Prostate gland (tissue), 2 donors: ENCODE data around the gene COL16A1. TPM values are rescaled to one million over a fixed set of nuclear protein-coding genes. Genes with fewer than 3 reads are reported as not detected.

Experiments used
- DNase-seq: peaks from one replicate; pipeline ENCODE4 v3.0.0-alpha.2; 2019; ENCODE audit warnings: low spot score
- H3K27ac ChIP-seq, 2 donors: fragments of 200-600 bp; sonication (generic); 2 replicates each; pipeline ENCODE4 v1.5.1; 2017 to 2019
- H3K27me3 ChIP-seq: fragments of 200-600 bp; sonication (generic); replicated peaks from 2 replicates; pipeline ENCODE4 v1.5.1; 2019; ENCODE audit not compliant: insufficient read depth
- H3K36me3 ChIP-seq, 2 donors: fragments of 200-600 bp; sonication (generic); 1 replicate in 1 of 2; 2 replicates in 1 of 2; pipeline versions ENCODE4 v1.5.1 to v1.8.1; 2017 to 2019
- H3K4me1 ChIP-seq: fragments of 200-600 bp; sonication (generic); replicated peaks from 2 replicates; pipeline ENCODE4 v1.5.1; 2019
- H3K4me3 ChIP-seq, 2 donors: fragments of 200-600 bp; sonication (generic); 2 replicates each; pipeline ENCODE4 v1.5.1; 2017 to 2019
- H3K9me3 ChIP-seq: fragments of 200-600 bp; sonication (generic); 2 replicates; pipeline ENCODE4 v1.5.1; 2017
- CTCF ChIP-seq, 4 experiments: fragments of 200-600 bp in 2 of 4; fragments of 450-650 bp in 2 of 4; sonication (generic) in 2 of 4; IDR thresholded peaks; 1 replicate in 3 of 4; 2 replicates in 1 of 4; pipeline ENCODE4 v1.5.1; 2016 to 2019; ENCODE audit warnings: antibody characterized with exemption in 4 of 4, mild to moderate bottlenecking in 2 of 4, moderate library complexity in 2 of 4
- POLR2A ChIP-seq: fragments of 450-650 bp; IDR thresholded peaks from one replicate; pipeline ENCODE4 v1.6.1; 2016; ENCODE audit warnings: antibody characterized with exemption, mild to moderate bottlenecking
- POLR2AphosphoS5 ChIP-seq: sonication (generic); formaldehyde crosslinking; IDR thresholded peaks from one replicate; pipeline ENCODE4 v1.6.1; 2017; ENCODE audit warnings: antibody characterized with exemption
- WGBS: methylation state at CpG from one replicate; pipeline ENCODE4 v1.1.5; 2018; 5-methylcytosine and 5-hydroxymethylcytosine counted together
- intact Hi-C: fragments of 100-400 bp; cut with DNase I; formaldehyde crosslinking; loops from one replicate; pipeline ENCODE4 v1.14.2; 2022
- total RNA-seq, 2 donors: library from RNA; depleted of rRNA; stranded (reverse); fragments of >200 nt; gene quantifications; one replicate each; pipeline ENCODE4 v1.1.0, GENCODE V29; 2016

The COL16A1 gene
- total RNA-seq, 2 donors from 2014 or later = 45.3 to 89.4 TPM

GRCh38 chr1:31696242-31696641, 7.6 kb downstream of the COL16A1 start:
- no peaks in the 10 kb centered on the region for H3K27me3 ChIP-seq
- no peaks in the 10 kb centered on the region for H3K9me3 ChIP-seq
- 33% methylated on average over 2 of the region's 4 CpGs for WGBS
- no peak overlapping the region for H3K4me3 ChIP-seq
- H3K36me3 ChIP-seq = no peaks in the 10 kb centered on the region
- H3K4me1 ChIP-seq = peaks cover 7% of the 10 kb centered on the region
- intact Hi-C loops = no loop called here
- peak; percentile 59 for DNase-seq
- H3K27ac ChIP-seq = no peak overlapping the region
- peak; percentile 27 for TF ChIP-seq POLR2AphosphoS5
- TF ChIP-seq POLR2A = no peak

GRCh38 chr1:31695327-31695726, 8.5 kb downstream of the COL16A1 start:
- no peak overlapping the region for H3K27ac ChIP-seq
- H3K36me3 ChIP-seq = no peaks in the 10 kb centered on the region
- 77% methylated on average over 5 of the region's 5 CpGs for WGBS

GRCh38 chr1:31694964-31695313, 8.9 kb downstream of the COL16A1 start:
- TF ChIP-seq POLR2A (no peak), CTCF (IDR thresholded peaks at IDR 0.05) (no peak), POLR2AphosphoS5 (no peak)
- WGBS = 72% methylated on average over 8 of the region's 8 CpGs
- no peaks in the 10 kb centered on the region for H3K27me3 ChIP-seq
- no peaks in the 10 kb centered on the region for H3K36me3 ChIP-seq
- H3K9me3 ChIP-seq = no peaks in the 10 kb centered on the region
- no peaks in the 10 kb centered on the region for H3K4me1 ChIP-seq
- H3K4me3 ChIP-seq = no peak overlapping the region
- DNase-seq = no peak
- no peak overlapping the region for H3K27ac ChIP-seq
- intact Hi-C loops = no loop called here

More at GRCh38 chr1:31695327-31695726, 8.5 kb downstream of the COL16A1 start:
- no peak overlapping the region for H3K4me3 ChIP-seq
- TF ChIP-seq POLR2A (no peak), CTCF (IDR thresholded peaks at IDR 0.05) (no peak), POLR2AphosphoS5 (no peak)
- intact Hi-C loops = no loop called here
- H3K4me1 ChIP-seq = peaks cover 1% of the 10 kb centered on the region
- no peak for DNase-seq
- H3K9me3 ChIP-seq = no peaks in the 10 kb centered on the region
- H3K27me3 ChIP-seq = no peaks in the 10 kb centered on the region

GRCh38 chr1:31694069-31694963, 9.5 kb downstream of the COL16A1 start:
- no peak overlapping the region for H3K27ac ChIP-seq
- H3K4me3 ChIP-seq = no peak overlapping the region
- no peak for TF ChIP-seq POLR2AphosphoS5
- TF ChIP-seq CTCF (IDR thresholded peaks at IDR 0.05) = no peak
- TF ChIP-seq POLR2A = no peak
- no peaks in the 10 kb centered on the region for H3K9me3 ChIP-seq
- DNase-seq = no peak
- intact Hi-C loops = no loop called here
- WGBS = 81% methylated on average over 12 of the region's 12 CpGs
- no peaks in the 10 kb centered on the region for H3K27me3 ChIP-seq
- H3K36me3 ChIP-seq = no peaks in the 10 kb centered on the region
- no peaks in the 10 kb centered on the region for H3K4me1 ChIP-seq

GRCh38 chr1:31693231-31693630, 10.6 kb downstream of the COL16A1 start:
- no peak overlapping the region for H3K4me3 ChIP-seq
- H3K27me3 ChIP-seq = no peaks in the 10 kb centered on the region
- no peak overlapping the region for H3K27ac ChIP-seq
- DNase-seq = no peak
- no peaks in the 10 kb centered on the region for H3K9me3 ChIP-seq
- intact Hi-C loops = no loop called here
- H3K4me1 ChIP-seq = no peaks in the 10 kb centered on the region
- no peak for TF ChIP-seq CTCF (IDR thresholded peaks at IDR 0.05)
- TF ChIP-seq POLR2AphosphoS5 = no peak
- no peak for TF ChIP-seq POLR2A
- WGBS = 79% methylated on average over 10 of the region's 10 CpGs
- H3K36me3 ChIP-seq = no peaks in the 10 kb centered on the region
